Measurements from ENCODE around the gene TBC1D8.

TBC1D8 gene

DNA sequence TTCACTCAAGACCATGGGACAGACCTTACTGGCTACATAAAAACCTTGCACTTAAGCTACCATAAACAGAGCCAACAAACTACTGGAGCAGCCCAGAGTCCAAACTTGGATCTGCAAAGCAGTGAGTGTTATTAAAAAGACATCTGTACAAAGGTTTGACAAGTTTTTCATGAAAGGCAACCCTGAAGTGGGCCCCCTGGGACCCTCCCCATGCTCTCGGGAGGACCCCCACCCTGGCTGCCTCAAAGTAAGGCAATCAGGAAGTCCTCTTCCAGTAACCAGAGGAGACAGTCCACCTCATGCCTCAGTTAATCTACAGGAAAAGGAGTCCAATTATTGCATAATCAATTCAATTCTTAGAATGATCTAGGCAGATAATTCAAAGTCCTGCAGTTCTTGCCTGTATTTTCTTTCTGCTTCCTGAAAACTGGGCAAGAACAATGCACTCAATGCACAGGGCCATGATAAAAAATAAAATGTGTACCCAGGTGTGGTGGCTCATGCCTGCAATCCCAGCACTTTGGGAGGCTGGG, 69.7 kb downstream of the TBC1D8 start:
- peaks cover 20% of the 10 kb centered on the region for H3K4me1 Mint-ChIP-seq
- no peak for DNase-seq
- peaks cover 24% of the 10 kb centered on the region for H3K9me3 Mint-ChIP-seq
- H3K4me3 Mint-ChIP-seq = no peak overlapping the region
- H3K36me3 Mint-ChIP-seq (ENCODE audit: low read depth) = peaks cover 33% of the 10 kb centered on the region
- H3K27ac Mint-ChIP-seq = no peak overlapping the region
- H3K27me3 Mint-ChIP-seq (ENCODE audit: low read depth, poor library complexity) = no peaks in the 10 kb centered on the region
- TF ChIP-seq, protein P1, sequence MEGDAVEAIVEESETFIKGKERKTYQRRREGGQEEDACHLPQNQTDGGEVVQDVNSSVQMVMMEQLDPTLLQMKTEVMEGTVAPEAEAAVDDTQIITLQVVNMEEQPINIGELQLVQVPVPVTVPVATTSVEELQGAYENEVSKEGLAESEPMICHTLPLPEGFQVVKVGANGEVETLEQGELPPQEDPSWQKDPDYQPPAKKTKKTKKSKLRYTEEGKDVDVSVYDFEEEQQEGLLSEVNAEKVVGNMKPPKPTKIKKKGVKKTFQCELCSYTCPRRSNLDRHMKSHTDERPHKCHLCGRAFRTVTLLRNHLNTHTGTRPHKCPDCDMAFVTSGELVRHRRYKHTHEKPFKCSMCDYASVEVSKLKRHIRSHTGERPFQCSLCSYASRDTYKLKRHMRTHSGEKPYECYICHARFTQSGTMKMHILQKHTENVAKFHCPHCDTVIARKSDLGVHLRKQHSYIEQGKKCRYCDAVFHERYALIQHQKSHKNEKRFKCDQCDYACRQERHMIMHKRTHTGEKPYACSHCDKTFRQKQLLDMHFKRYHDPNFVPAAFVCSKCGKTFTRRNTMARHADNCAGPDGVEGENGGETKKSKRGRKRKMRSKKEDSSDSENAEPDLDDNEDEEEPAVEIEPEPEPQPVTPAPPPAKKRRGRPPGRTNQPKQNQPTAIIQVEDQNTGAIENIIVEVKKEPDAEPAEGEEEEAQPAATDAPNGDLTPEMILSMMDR (IDR thresholded peaks at IDR 0.05) = no peak

DNA sequence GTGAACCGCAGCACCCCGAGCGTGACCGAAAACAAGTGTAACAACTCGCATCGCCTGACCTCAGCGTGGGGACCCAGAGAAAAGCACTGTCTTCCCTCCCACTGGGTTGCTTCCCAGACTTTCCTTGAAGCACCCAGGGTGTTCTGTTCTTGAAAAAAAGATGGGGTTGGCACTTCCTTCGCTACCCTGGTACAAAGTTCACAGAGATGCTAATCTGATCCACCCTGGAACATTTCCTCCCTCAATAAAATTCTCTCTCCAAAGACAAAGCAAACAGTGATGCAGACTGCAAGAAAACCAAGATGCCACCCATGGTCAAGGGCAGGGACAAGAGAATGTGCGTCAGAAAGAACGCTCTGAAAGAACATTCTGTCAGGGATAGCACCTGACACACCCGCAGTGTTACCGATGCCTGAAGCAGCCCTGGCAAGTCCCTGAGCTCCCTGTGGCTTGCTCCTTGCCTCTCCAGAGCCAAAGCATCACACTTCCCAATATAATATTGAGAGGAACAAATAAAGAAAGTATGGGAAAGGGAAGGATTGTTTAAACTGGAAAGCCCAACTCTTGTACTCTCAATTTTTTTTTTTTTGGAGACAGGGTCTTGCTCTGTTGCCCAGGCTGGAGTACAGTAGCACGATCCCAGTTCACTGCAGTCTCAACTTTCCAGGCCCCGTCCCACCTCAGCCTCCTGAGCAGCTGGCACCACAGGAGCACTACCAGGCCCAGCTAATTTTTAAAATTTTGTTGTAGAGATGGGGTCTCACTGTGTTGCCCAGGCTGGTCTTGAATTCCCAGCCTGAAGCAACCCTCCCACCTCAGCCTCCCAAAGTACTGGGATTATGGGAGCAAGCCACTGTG, 70.7 kb downstream of the TBC1D8 start:
- Mint-ChIP-seq H3K27ac (peak overlapping the region; percentile 66), H3K4me1 (peaks cover 20% of the 10 kb centered on the region), H3K9me3 (peaks cover 34% of the 10 kb centered on the region), H3K36me3 (ENCODE audit: low read depth) (peaks cover 36% of the 10 kb centered on the region), H3K4me3 (no peak overlapping the region), H3K27me3 (ENCODE audit: low read depth, poor library complexity) (no peaks in the 10 kb centered on the region)
- DNase-seq = no peak
- TF ChIP-seq, protein P1 (IDR thresholded peaks at IDR 0.05) = no peak

DNA sequence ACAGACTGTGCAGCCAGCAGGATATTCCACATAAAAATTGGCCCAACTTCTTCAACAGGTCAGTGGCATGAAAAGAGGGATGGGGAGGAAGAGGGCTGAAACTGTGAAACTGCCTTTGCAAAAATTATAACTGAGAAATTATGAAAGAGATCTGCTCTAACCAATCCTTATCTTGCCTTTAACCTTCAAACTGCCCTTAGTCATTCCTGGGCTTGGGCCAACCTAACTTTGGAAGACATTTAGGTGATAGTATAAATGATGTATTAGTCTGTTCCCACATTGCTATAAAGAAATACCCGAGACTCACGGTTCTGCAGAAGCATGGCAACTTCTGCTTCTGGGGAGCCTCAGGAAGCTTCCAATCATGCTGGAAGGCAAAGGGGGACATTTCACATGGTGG, 74.6 kb downstream of the TBC1D8 start:
- H3K4me3 Mint-ChIP-seq = no peak overlapping the region
- peaks cover 13% of the 10 kb centered on the region for H3K4me1 Mint-ChIP-seq
- H3K36me3 Mint-ChIP-seq (ENCODE audit: low read depth) = peaks cover 58% of the 10 kb centered on the region
- H3K27me3 Mint-ChIP-seq (ENCODE audit: low read depth, poor library complexity) = peaks cover 7% of the 10 kb centered on the region
- no peak overlapping the region for H3K27ac Mint-ChIP-seq
- TF ChIP-seq, protein P1 (IDR thresholded peaks at IDR 0.05) = no peak
- peaks cover 65% of the 10 kb centered on the region for H3K9me3 Mint-ChIP-seq
- DNase-seq = no peak

DNA sequence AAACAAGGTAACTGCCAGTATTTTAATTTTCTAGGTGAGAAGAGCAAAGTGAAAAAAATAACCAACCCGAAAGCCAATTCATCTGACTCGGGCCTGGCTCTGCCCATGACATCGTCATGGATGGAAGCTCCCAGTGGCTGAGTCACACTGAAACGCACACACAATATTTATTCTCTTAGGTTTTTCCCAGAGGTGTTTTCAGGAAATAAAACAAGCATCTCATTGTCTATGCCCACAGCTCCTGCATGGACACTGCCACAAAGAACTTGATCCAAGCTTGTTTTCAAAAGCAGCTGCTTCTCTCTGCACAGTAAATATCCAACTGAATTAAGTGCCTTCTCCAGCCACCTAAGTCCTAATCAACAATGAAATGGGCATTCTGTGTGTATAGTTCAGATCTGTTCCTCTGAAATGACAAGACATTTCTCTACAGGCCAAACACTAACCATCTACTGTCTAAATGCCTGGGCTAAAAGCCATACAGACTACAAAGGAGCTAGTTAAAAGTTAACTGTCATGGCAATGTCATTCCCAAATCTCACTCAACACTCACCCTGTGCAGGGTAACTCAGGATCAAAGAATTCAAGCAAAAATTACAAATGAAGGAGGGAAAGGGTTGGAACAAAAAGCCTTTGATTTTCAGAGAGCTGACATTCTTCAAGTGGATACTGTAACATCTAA, 86.2 kb downstream of the TBC1D8 start:
- H3K27ac Mint-ChIP-seq = peak overlapping the region; percentile 75
- peaks cover 6% of the 10 kb centered on the region for H3K36me3 Mint-ChIP-seq (ENCODE audit: low read depth)
- no peak for DNase-seq
- H3K27me3 Mint-ChIP-seq (ENCODE audit: low read depth, poor library complexity) = no peaks in the 10 kb centered on the region
- peaks cover 36% of the 10 kb centered on the region for H3K4me1 Mint-ChIP-seq
- H3K4me3 Mint-ChIP-seq = no peak overlapping the region
- TF ChIP-seq, protein P1 (IDR thresholded peaks at IDR 0.05) = no peak
- H3K9me3 Mint-ChIP-seq = peaks cover 3% of the 10 kb centered on the region

DNA sequence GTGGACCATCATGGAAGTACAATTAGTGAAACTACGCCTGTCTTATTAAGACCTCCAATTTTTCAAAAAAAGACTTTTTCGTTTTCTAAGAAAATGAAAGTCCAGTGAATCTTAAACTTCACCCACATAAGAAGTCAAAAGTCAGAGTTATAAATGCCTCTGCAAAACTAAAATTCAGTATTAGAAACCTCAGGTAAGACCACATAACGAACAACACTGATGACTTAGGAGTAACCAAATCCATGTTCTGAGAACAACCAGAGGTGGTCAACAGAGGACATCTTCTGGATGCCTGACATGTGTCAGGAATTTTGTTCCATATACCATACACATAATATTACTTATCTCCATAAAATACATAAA, 86.7 kb downstream of the TBC1D8 start:
- DNase-seq = no peak
- H3K36me3 Mint-ChIP-seq (ENCODE audit: low read depth) = peaks cover 7% of the 10 kb centered on the region
- peaks cover 5% of the 10 kb centered on the region for H3K9me3 Mint-ChIP-seq
- peak overlapping the region; percentile 55 for H3K27ac Mint-ChIP-seq
- peaks cover 36% of the 10 kb centered on the region for H3K4me1 Mint-ChIP-seq
- TF ChIP-seq, protein P1 (IDR thresholded peaks at IDR 0.05) = no peak
- H3K4me3 Mint-ChIP-seq = no peak overlapping the region
- H3K27me3 Mint-ChIP-seq (ENCODE audit: low read depth, poor library complexity) = no peaks in the 10 kb centered on the region
